ENCODE results near the gene ADAMTSL1.

The ADAMTSL1 gene

DNA sequence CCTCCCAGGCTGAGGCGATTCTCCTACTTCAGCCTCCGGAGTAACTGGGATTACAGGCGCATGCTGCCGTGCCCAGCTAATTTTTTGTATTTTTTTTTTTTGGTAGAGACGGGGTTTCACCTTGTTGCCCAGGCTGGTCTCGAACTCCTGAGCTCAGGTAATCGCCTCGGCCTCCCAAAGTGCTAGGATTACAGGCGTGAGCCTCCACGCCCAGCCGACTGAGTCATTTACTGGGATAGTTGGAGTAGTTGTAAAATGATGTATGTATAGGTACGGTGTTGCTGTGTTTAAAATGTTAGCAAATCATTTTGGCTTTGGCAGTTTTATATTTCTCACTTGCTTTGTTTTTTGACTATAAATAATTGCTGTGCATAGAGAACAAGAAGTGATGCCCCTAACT lies 209.4 kb downstream of the ADAMTSL1 start:
- Histone ChIP-seq H3K27ac (replicated peaks) (no peak overlapping the region), H3K4me3 (replicated peaks; ENCODE audit: insufficient read depth, low read length) (no peak overlapping the region), H3K27me3 (ENCODE audit: insufficient read depth, poor library complexity, severe bottlenecking) (no peaks in the 10 kb centered on the region)
- DNase-seq (ENCODE audit: low read depth in 1 of 2, low spot score in 1 of 2): no peak
- TF ChIP-seq, protein P1, sequence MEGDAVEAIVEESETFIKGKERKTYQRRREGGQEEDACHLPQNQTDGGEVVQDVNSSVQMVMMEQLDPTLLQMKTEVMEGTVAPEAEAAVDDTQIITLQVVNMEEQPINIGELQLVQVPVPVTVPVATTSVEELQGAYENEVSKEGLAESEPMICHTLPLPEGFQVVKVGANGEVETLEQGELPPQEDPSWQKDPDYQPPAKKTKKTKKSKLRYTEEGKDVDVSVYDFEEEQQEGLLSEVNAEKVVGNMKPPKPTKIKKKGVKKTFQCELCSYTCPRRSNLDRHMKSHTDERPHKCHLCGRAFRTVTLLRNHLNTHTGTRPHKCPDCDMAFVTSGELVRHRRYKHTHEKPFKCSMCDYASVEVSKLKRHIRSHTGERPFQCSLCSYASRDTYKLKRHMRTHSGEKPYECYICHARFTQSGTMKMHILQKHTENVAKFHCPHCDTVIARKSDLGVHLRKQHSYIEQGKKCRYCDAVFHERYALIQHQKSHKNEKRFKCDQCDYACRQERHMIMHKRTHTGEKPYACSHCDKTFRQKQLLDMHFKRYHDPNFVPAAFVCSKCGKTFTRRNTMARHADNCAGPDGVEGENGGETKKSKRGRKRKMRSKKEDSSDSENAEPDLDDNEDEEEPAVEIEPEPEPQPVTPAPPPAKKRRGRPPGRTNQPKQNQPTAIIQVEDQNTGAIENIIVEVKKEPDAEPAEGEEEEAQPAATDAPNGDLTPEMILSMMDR (IDR thresholded peaks at IDR 0.05; ENCODE audit: insufficient read depth, low read length): no peak
- TF ChIP-seq, protein P2, sequence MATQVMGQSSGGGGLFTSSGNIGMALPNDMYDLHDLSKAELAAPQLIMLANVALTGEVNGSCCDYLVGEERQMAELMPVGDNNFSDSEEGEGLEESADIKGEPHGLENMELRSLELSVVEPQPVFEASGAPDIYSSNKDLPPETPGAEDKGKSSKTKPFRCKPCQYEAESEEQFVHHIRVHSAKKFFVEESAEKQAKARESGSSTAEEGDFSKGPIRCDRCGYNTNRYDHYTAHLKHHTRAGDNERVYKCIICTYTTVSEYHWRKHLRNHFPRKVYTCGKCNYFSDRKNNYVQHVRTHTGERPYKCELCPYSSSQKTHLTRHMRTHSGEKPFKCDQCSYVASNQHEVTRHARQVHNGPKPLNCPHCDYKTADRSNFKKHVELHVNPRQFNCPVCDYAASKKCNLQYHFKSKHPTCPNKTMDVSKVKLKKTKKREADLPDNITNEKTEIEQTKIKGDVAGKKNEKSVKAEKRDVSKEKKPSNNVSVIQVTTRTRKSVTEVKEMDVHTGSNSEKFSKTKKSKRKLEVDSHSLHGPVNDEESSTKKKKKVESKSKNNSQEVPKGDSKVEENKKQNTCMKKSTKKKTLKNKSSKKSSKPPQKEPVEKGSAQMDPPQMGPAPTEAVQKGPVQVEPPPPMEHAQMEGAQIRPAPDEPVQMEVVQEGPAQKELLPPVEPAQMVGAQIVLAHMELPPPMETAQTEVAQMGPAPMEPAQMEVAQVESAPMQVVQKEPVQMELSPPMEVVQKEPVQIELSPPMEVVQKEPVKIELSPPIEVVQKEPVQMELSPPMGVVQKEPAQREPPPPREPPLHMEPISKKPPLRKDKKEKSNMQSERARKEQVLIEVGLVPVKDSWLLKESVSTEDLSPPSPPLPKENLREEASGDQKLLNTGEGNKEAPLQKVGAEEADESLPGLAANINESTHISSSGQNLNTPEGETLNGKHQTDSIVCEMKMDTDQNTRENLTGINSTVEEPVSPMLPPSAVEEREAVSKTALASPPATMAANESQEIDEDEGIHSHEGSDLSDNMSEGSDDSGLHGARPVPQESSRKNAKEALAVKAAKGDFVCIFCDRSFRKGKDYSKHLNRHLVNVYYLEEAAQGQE (IDR thresholded peaks at IDR 0.05; ENCODE audit: insufficient replicate concordance, low read depth): no peak
- TF ChIP-seq SPI1 (IDR thresholded peaks at IDR 0.05; ENCODE audit: borderline replicate concordance, low read depth) (no peak), POLR2AphosphoS5 (IDR thresholded peaks at IDR 0.05; ENCODE audit: low read depth) (no peak), GABPA (IDR thresholded peaks at IDR 0.05; ENCODE audit: low read depth) (no peak)

DNA sequence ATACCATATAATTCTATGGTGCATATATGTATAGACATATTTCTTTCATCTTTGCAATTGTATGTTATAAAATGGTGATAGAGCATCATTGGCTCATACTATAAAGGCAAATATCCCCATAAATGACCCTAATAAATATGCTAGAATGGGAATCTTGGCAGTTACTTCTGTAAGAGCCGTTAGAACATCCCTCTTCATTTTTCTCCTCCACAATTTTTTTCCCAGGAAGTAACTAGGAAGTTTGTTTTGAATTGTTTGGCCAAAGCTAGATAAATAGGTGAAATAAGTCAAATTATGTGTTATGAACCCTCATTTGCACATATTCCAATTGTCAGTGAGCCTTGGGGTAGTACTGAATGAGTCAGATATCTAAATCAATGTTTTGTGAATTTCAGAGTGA lies 209.9 kb downstream of the ADAMTSL1 start:
- TF ChIP-seq SPI1 (IDR thresholded peaks at IDR 0.05; ENCODE audit: borderline replicate concordance, low read depth): no peak
- TF ChIP-seq, protein P2 (IDR thresholded peaks at IDR 0.05; ENCODE audit: insufficient replicate concordance, low read depth): no peak
- TF ChIP-seq, protein P1 (IDR thresholded peaks at IDR 0.05; ENCODE audit: insufficient read depth, low read length): no peak
- no peak for TF ChIP-seq GABPA (IDR thresholded peaks at IDR 0.05; ENCODE audit: low read depth)
- no peak for TF ChIP-seq POLR2AphosphoS5 (IDR thresholded peaks at IDR 0.05; ENCODE audit: low read depth)
- H3K27ac ChIP-seq (replicated peaks): no peak overlapping the region
- H3K4me3 ChIP-seq (replicated peaks; ENCODE audit: insufficient read depth, low read length): no peak overlapping the region
- H3K27me3 ChIP-seq (ENCODE audit: insufficient read depth, poor library complexity, severe bottlenecking): no peaks in the 10 kb centered on the region
- DNase-seq (ENCODE audit: low read depth in 1 of 2, low spot score in 1 of 2): no peak

DNA sequence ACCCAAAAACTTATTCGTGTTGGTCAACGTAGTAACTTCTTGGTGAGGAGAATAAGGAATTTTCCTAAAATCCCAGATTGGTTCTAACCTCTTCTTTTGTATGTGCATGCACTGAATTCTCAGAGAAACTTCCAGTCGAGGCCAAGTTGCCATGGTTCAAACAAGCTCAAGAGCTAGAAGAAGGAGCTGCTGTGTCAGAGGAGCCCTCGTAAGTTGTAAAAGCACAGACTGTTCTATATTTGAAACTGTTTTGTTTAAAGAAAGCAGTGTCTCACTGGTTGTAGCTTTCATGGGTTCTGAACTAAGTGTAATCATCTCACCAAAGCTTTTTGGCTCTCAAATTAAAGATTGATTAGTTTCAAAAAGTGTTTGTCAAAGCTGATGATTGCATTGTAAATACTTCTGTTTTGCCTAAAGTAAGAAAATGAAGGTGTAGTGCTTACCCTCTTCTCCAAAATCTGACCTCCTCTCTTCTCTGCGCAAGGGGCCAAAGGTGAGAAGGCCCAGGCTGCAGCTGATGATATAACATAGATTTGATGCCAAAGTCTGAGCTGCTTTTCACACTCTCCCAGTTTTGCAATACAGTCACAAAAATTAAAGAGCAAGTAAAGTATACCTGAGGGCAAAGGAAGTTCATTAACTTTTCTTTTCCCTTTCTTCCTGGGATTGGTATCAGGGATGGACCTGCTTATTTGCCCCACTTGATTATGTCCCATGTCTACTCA lies 210.8 kb downstream of the ADAMTSL1 start:
- no peak for TF ChIP-seq SPI1 (IDR thresholded peaks at IDR 0.05; ENCODE audit: borderline replicate concordance, low read depth)
- no peak for TF ChIP-seq POLR2AphosphoS5 (IDR thresholded peaks at IDR 0.05; ENCODE audit: low read depth)
- TF ChIP-seq, protein P2 (IDR thresholded peaks at IDR 0.05; ENCODE audit: insufficient replicate concordance, low read depth): no peak
- TF ChIP-seq, protein P1 (IDR thresholded peaks at IDR 0.05; ENCODE audit: insufficient read depth, low read length): no peak
- TF ChIP-seq GABPA (IDR thresholded peaks at IDR 0.05; ENCODE audit: low read depth): no peak
- no peak for DNase-seq (ENCODE audit: low read depth in 1 of 2, low spot score in 1 of 2)
- no peak overlapping the region for H3K27ac ChIP-seq (replicated peaks)
- no peak overlapping the region for H3K4me3 ChIP-seq (replicated peaks; ENCODE audit: insufficient read depth, low read length)
- no peaks in the 10 kb centered on the region for H3K27me3 ChIP-seq (ENCODE audit: insufficient read depth, poor library complexity, severe bottlenecking)

Data from HL-60 (cell line).